Hepatocyte (in vitro differentiated cells): ENCODE data around the gene SYNE2.

Experiments used
- EZH2 ChIP-seq: fragments of 200-600 bp; sonication (generic); IDR thresholded peaks from 2 replicates; pipeline ENCODE4 v1.6.1; 2016; ENCODE audit warnings: antibody characterized with exemption, mild to moderate bottlenecking, borderline replicate concordance
- TF ChIP-seq, protein P1 (sequence below): fragments of 200-600 bp; sonication (generic); IDR thresholded peaks from 2 replicates; pipeline ENCODE4 v1.5.1; 2016; ENCODE audit warnings: antibody characterized with exemption, mild to moderate bottlenecking; ENCODE audit not compliant: poor library complexity

DNA sequence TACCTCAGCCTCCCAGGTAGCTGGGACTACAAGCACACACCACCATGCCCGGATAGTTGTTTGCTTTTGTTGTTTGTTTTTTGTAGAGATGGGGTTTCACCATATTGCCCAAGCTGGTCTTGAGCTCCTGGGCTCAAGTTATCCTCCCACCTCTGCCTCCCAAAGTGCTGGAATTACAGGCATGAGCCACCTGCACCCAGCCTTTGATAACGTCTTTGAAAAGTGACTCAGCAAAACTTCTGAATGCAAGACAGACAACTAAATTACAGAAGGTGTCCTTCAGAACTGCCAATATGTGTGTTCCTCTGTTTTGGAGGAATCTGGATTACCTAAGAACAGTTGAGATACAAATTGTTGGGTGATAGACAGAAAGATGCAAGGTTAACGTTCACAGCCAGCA lies 341.6 kb downstream of the SYNE2 start:
- TF ChIP-seq, protein P1, sequence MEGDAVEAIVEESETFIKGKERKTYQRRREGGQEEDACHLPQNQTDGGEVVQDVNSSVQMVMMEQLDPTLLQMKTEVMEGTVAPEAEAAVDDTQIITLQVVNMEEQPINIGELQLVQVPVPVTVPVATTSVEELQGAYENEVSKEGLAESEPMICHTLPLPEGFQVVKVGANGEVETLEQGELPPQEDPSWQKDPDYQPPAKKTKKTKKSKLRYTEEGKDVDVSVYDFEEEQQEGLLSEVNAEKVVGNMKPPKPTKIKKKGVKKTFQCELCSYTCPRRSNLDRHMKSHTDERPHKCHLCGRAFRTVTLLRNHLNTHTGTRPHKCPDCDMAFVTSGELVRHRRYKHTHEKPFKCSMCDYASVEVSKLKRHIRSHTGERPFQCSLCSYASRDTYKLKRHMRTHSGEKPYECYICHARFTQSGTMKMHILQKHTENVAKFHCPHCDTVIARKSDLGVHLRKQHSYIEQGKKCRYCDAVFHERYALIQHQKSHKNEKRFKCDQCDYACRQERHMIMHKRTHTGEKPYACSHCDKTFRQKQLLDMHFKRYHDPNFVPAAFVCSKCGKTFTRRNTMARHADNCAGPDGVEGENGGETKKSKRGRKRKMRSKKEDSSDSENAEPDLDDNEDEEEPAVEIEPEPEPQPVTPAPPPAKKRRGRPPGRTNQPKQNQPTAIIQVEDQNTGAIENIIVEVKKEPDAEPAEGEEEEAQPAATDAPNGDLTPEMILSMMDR = no peak
- TF ChIP-seq EZH2 = no peak
